HepG2 (cell line): ENCODE results near the gene BMERB1. TPM values are rescaled to one million over a fixed set of nuclear protein-coding genes. Genes with fewer than 3 reads are reported as not detected.

Experiments
- ATF7 ChIP-seq, 2 experiments: fragments of 450-650 bp in 1 of 2; sonication (generic) in 1 of 2; formaldehyde crosslinking in 1 of 2; IDR thresholded peaks; 2 replicates each; pipeline versions ENCODE4 v1.4.0 to v1.6.1; 2016 to 2020; ENCODE audit warnings: antibody characterized with exemption in 1 of 2, mild to moderate bottlenecking in 1 of 2, missing genetic modification reagents in 1 of 2
- HMGXB4 ChIP-seq, 2 experiments: sonication (generic) in 1 of 2; formaldehyde crosslinking in 1 of 2; IDR thresholded peaks; 2 replicates each; pipeline versions ENCODE4 v1.4.0 to v1.6.1; 2018 to 2020; ENCODE audit warnings: missing genetic modification reagents in 2 of 2, borderline replicate concordance in 1 of 2, low read depth in 1 of 2, mild to moderate bottlenecking in 1 of 2, missing biosample characterization in 1 of 2
- HNF1B ChIP-seq: sonication (generic); formaldehyde crosslinking; IDR thresholded peaks from 2 replicates; pipeline ENCODE4 v1.5.1; 2020; ENCODE audit warnings: mild to moderate bottlenecking, moderate library complexity, missing genetic modification reagents
- HNRNPL ChIP-seq: fragments of 200-400 bp; formaldehyde crosslinking; IDR thresholded peaks from 2 replicates; pipeline ENCODE4 v1.6.1; 2017; ENCODE audit warnings: mild to moderate bottlenecking, low read depth, low read length
- IRF2 ChIP-seq: IDR thresholded peaks from 2 replicates; pipeline ENCODE4 v1.6.1; 2018; ENCODE audit warnings: missing genetic modification reagents, missing compliant biosample characterization
- KLF6 ChIP-seq: IDR thresholded peaks from 2 replicates; pipeline ENCODE4 v1.8.0; 2016; ENCODE audit warnings: missing biosample characterization, missing genetic modification reagents
- MEIS1 ChIP-seq: sonication (generic); formaldehyde crosslinking; IDR thresholded peaks from 2 replicates; pipeline ENCODE4 v1.9.0; 2021; ENCODE audit warnings: mild to moderate bottlenecking, missing genetic modification reagents, moderate library complexity, borderline replicate concordance
- MIXL1 ChIP-seq: IDR thresholded peaks from 2 replicates; pipeline ENCODE4 v1.6.1; 2016
- MYC ChIP-seq: sonication (generic); formaldehyde crosslinking; IDR thresholded peaks from 2 replicates; pipeline ENCODE4 v1.9.0; 2021; ENCODE audit warnings: missing genetic modification reagents, borderline replicate concordance
- NCOA2 ChIP-seq: sonication (generic); formaldehyde crosslinking; IDR thresholded peaks from 2 replicates; pipeline ENCODE4 v1.8.0; 2022; ENCODE audit warnings: inconsistent platforms
- NFE2L1 ChIP-seq: sonication (generic); formaldehyde crosslinking; IDR thresholded peaks from 2 replicates; pipeline ENCODE4 v1.4.0; 2020; ENCODE audit warnings: missing genetic modification reagents, mild to moderate bottlenecking, borderline replicate concordance
- NR2C2 ChIP-seq: sonication (generic); formaldehyde crosslinking; IDR thresholded peaks from 2 replicates; pipeline ENCODE4 v1.4.0; 2020; ENCODE audit warnings: missing genetic modification reagents, mild to moderate bottlenecking, moderate library complexity, borderline replicate concordance
- REXO4 ChIP-seq: sonication (generic); formaldehyde crosslinking; IDR thresholded peaks from 2 replicates; pipeline ENCODE4 v1.8.0; 2022; ENCODE audit warnings: missing genetic modification reagents, mild to moderate bottlenecking, borderline replicate concordance
- TBX2 ChIP-seq: sonication (generic); formaldehyde crosslinking; IDR thresholded peaks from 2 replicates; pipeline ENCODE4 v1.5.0; 2020; ENCODE audit warnings: missing genetic modification reagents, mild to moderate bottlenecking, borderline replicate concordance
- ZBTB33 ChIP-seq: sonication (generic); formaldehyde crosslinking; IDR thresholded peaks from 2 replicates; pipeline ENCODE4 v1.4.0; 2020; ENCODE audit warnings: missing genetic modification reagents
- ZFP82 ChIP-seq: sonication (generic); formaldehyde crosslinking; IDR thresholded peaks from 2 replicates; pipeline ENCODE4 v1.5.1; 2020; ENCODE audit warnings: mild to moderate bottlenecking, missing genetic modification reagents, borderline replicate concordance
- ZNF225 ChIP-seq: sonication (generic); formaldehyde crosslinking; IDR thresholded peaks from 2 replicates; pipeline ENCODE4 v1.4.0; 2020; ENCODE audit warnings: mild to moderate bottlenecking, missing genetic modification reagents
- ZNF362 ChIP-seq: sonication (generic); formaldehyde crosslinking; IDR thresholded peaks from 2 replicates; pipeline ENCODE4 v1.4.0; 2020; ENCODE audit warnings: missing genetic modification reagents, mild to moderate bottlenecking, borderline replicate concordance
- ZNF510 ChIP-seq: sonication (generic); formaldehyde crosslinking; IDR thresholded peaks from 2 replicates; pipeline ENCODE4 v1.4.0; 2020; ENCODE audit warnings: low read depth, mild to moderate bottlenecking, missing genetic modification reagents
- ZNF619 ChIP-seq: sonication (generic); formaldehyde crosslinking; IDR thresholded peaks from 2 replicates; pipeline ENCODE4 v1.4.0; 2020; ENCODE audit warnings: mild to moderate bottlenecking, missing genetic modification reagents
- ZNF709 ChIP-seq: sonication (generic); formaldehyde crosslinking; IDR thresholded peaks from 2 replicates; pipeline ENCODE4 v1.5.0; 2020; ENCODE audit warnings: mild to moderate bottlenecking, missing genetic modification reagents
- ZNF761 ChIP-seq: sonication (generic); formaldehyde crosslinking; conservative IDR thresholded peaks from 2 replicates; pipeline ENCODE4 v1.4.0; 2020; ENCODE audit warnings: mild to moderate bottlenecking, missing genetic modification reagents
- ZNF788 ChIP-seq: sonication (generic); formaldehyde crosslinking; IDR thresholded peaks from 2 replicates; pipeline ENCODE4 v1.5.0; 2020; ENCODE audit warnings: mild to moderate bottlenecking, missing genetic modification reagents, borderline replicate concordance
- polyA plus RNA-seq, 8 experiments: library from polyadenylated mRNA; depleted of rRNA in 3 of 8; stranded (reverse) in 7 of 8; unstranded in 1 of 8; fragments of >200 nt; fragmentation: Illumina TruSeq in 4 of 8; extraction: Trizol in 4 of 8; gene quantifications; 2 replicates each; pipeline versions ENCODE4 v1.2.1 to v1.2.3, GENCODE V29; 2011 to 2016; ENCODE audit warnings: low read depth in 4 of 8, missing spikeins in 1 of 8, mixed read lengths in 1 of 8; ENCODE audit not compliant: insufficient read depth in 1 of 8
- total RNA-seq, 5 experiments: library from RNA; depleted of rRNA; stranded (reverse); fragments of >200 nt; fragmentation: Illumina TruSeq; extraction: Trizol; gene quantifications; 2 replicates each; pipeline ENCODE4 v1.2.3, GENCODE V29; 2016; ENCODE audit warnings: low read depth in 1 of 5

Gene BMERB1
- total and polyA plus RNA-seq, 2 of the 13 experiments (the other 11 are each of a cell fraction or from before 2014, with no cell fraction given) = 1.4 TPM

GRCh38 chr16:15523092-15523541 lies 88.7 kb downstream of the BMERB1 start (continued):
- TF ChIP-seq ZBTB33 (CRISPR knock-in tag) (0 out of 2 replicates have a peak, but pooled peaks have one; percentile 16), TBX2 (CRISPR knock-in tag) (peak; percentile 25; the same call in 1 of the 2 replicates), HNF1B (CRISPR knock-in tag) (peak; percentile 49; the same call in 1 of the 2 replicates), ZNF362 (peak; percentile 38; the same call in 1 of the 2 replicates), IRF2 (CRISPR knock-in tag) (0 out of 2 replicates have a peak, but pooled peaks have one; percentile 45), HNRNPL (0 out of 2 replicates have a peak, but pooled peaks have one; percentile 28), KLF6 (CRISPR knock-in tag) (0 out of 2 replicates have a peak, but pooled peaks have one; percentile 28), ZNF225 (CRISPR knock-in tag) (no peak), ZNF709 (CRISPR knock-in tag) (no peak), ZNF788 (peak; percentile 65; the same call in 1 of the 2 replicates), MYC (peak; percentile 49; the same call in 1 of the 2 replicates), ZNF510 (CRISPR knock-in tag) (0 out of 2 replicates have a peak, but pooled peaks have one; percentile 56), ZFP82 (CRISPR knock-in tag) (no peak), HMGXB4 (CRISPR knock-in tag; IDR thresholded peaks at IDR 0.05; ENCODE audit: borderline replicate concordance in 1 of 2, low read depth in 1 of 2) (peak; percentile 34 to 80; a peak in 2 of 4 replicates), MEIS1 (CRISPR knock-in tag) (peak; percentile 86), MIXL1 (0 out of 2 replicates have a peak, but pooled peaks have one; percentile 61), ZNF619 (CRISPR knock-in tag) (no peak), NFE2L1 (CRISPR knock-in tag) (no peak), NR2C2 (0 out of 2 replicates have a peak, but pooled peaks have one; percentile 26), ZNF761 (CRISPR knock-in tag) (0 out of 2 replicates have a peak, but pooled peaks have one; percentile 24), ATF7 (IDR thresholded peaks at IDR 0.05) (no peak), ATF7 (CRISPR knock-in tag; IDR thresholded peaks at IDR 0.05) (0 out of 2 replicates have a peak, but pooled peaks have one; percentile 41), REXO4 (CRISPR knock-in tag) (0 out of 2 replicates have a peak, but pooled peaks have one; percentile 46), NCOA2 (CRISPR knock-in tag) (no peak)
